Activated CD4-positive, alpha-beta T cell treated with anti-CD3 and anti-CD28 coated beads, Interleukin-2, amount 10 ng/mL, durations not matched to agents 24 days and 14 days (primary cell): Measurements from ENCODE around the gene TEKTIP1. TPM values are rescaled to one million over a fixed set of nuclear protein-coding genes. Genes with fewer than 3 reads are reported as not detected.

Experiments used
- DNase-seq: peaks from one replicate; pipeline ENCODE4 v3.0.0; 2022
- H3K27ac Mint-ChIP-seq: one replicate; pipeline ENCODE4 v1.8.0; 2022; ENCODE audit warnings: mild to moderate bottlenecking, mixed read lengths
- H3K27me3 Mint-ChIP-seq: one replicate; pipeline ENCODE4 v1.8.0; 2022; ENCODE audit warnings: mixed read lengths
- H3K36me3 Mint-ChIP-seq: one replicate; pipeline ENCODE4 v1.8.0; 2022; ENCODE audit warnings: low read depth, mild to moderate bottlenecking, mixed read lengths
- H3K4me1 Mint-ChIP-seq: one replicate; pipeline ENCODE4 v1.8.0; 2021; ENCODE audit warnings: mixed read lengths
- H3K4me3 Mint-ChIP-seq: one replicate; pipeline ENCODE4 v1.8.0; 2022; ENCODE audit warnings: mild to moderate bottlenecking, moderate library complexity, mixed read lengths
- H3K9me3 Mint-ChIP-seq: one replicate; pipeline ENCODE4 v1.8.0; 2021; ENCODE audit warnings: mixed read lengths
- intact Hi-C: fragments of 100-400 bp; cut with micrococcal nuclease; formaldehyde crosslinking; loops from one replicate; pipeline ENCODE4 v1.15.1; 2023
- total RNA-seq: library from RNA; stranded (reverse); gene quantifications from 2 replicates; pipeline ENCODE4 v1.2.3, GENCODE V29; 2022

Gene TEKTIP1
- total RNA-seq, result 1.4 and 2.2 TPM in 2 replicates

DNA sequence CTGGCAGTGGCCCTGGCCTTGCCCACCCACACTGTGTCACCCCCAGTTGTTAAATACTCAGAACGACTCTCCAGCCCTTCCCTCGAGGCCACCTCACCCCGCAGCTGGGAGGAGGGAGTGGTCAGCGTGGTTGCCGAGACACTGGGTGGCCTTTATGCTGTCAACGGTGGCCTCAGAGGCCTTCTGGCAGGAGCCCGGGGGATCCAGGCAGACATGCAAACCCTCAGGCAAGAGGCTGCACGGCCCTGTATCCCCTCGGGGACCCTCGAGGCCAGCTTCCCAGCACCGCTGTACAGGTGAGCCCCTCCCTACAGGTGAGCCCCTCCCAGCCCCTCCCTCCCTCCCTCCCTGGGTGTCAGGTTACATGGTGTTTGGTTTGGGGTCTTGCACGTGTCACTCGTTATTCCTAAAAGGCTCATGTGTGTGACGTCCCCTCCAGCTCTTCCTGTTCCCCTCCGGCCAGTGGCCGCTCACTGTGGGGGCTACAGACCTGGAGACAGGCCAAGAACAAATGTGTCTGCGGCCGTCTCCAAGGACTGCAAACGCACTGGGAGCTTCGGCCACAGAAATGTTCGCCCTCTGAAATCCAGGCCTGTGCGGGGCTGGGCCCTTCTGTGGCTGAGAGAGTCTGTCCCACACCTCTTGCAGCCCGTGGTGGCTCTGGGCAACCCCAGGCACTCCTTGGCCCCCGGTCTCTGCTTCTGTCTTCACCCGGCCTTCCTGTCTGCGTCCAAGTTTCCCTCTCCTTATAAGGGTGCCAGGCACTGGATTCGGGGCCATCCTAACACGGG, at the start of gene TEKTIP1:
Gene TEKTIP1 (plus strand): TSS at position 210 of the 791 bp plus-strand sequence. CDS start 4 bp downstream, at position 214.
- Mint-ChIP-seq H3K4me3 (no peak within 1 kb of the TSS), H3K27ac (no peak within 1 kb of the TSS), H3K36me3 (peaks cover 27% of the 10 kb centered on the region), H3K27me3 (no peaks in the 10 kb centered on the region), H3K4me1 (peaks cover 2% of the 10 kb centered on the region), H3K9me3 (no peaks in the 10 kb centered on the region)
- no peak for DNase-seq
- intact Hi-C loops, result no loop called here

DNA sequence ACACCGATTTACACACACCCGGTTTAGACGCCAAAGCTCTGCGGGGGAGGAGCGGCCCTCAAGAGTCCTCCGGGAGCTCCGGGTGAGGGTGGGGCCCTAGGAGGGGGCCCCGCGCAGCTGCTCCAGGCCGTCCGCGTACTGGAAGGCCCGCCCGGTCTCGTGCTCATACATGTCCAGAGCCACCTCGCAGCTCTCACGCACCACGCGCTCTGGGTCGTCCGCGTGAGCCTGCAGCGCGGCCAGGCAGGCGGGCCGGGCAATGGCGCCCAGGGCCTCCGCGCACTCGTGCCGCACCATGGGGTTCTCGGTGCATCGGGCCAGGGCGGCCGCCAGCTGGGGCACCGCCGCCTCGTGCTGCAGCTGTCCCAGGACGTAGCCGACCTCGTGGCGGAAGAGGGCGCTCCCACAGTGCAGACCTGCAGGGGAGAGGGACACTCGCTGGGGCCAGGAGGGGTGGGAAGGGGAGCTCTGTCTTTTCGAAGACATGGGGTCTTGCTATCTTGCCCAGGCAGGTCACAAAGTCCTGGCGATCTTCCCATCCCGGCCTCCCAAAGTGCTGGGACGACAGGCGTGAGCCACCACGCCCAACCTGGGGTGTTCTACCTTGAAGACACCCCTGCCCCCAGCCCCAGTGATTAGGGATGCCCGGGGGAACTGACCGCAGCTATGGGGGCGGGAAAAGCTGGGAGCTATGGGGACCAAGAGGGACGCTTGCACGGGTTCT, 47.4 kb upstream of the TEKTIP1 start:
- Mint-ChIP-seq H3K27ac (no peak overlapping the region), H3K36me3 (peaks cover 25% of the 10 kb centered on the region), H3K4me1 (peaks cover 8% of the 10 kb centered on the region), H3K4me3 (no peak overlapping the region), H3K9me3 (no peaks in the 10 kb centered on the region), H3K27me3 (no peaks in the 10 kb centered on the region)
- intact Hi-C loops, result no loop called here
- DNase-seq, result no peak

DNA sequence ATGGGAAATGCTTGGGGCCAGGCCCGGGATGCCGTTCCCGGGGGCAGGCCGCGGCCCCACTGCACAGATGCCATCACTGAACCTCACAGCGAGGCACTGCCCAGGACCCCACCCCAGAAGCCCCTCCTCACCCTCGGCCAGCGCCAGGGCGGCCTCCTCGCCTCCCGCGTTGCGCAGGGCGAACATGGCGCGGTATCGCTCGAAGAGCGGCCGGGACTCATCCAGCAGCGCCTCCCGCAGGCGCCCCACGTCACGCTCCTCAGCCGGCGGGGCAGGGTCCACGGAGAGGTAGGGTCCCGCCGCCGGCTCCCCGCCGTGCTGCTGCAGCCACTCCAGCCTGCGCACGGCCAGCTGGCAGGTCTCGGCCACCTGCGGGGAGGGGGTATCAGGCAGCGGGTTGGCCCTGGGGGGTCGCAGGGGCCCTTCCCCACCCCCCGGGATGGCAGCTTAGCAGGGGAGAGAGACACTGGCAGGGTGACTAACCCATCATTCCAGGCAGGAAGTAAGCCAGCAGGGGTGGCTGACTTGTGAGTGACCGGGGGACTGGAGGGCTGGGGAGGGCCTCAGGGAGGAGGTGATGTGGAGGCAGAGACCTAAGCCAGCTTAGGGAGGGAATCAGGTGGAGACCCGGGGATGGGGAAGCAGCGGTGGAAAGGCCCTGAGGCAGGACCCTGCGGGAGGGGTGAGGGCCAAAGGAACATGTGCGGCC, 46.7 kb upstream of the TEKTIP1 start:
- Mint-ChIP-seq H3K4me3 (no peak overlapping the region), H3K36me3 (peaks cover 30% of the 10 kb centered on the region), H3K27ac (no peak overlapping the region), H3K4me1 (peaks cover 8% of the 10 kb centered on the region), H3K9me3 (no peaks in the 10 kb centered on the region), H3K27me3 (no peaks in the 10 kb centered on the region)
- intact Hi-C loops, result no loop called here
- no peak for DNase-seq

DNA sequence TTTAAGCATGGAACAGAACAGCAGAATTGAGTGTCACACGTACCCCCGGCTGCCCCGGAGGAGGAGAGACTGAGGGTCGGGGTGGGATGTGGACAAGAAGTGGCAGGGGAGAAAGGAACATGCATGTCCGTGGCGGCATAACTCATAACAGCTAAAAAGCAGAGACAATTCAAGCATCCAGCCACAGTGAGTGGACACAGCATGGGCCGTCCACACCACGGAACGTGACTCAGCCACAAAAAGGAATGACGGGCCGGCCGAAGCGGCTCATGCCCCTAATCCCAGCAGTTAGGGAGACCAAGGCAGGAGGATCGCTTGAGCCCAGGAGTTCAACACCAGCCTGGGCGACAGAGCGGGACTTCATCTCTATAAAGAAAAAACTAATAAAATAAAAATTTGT, 46.1 kb upstream of the TEKTIP1 start:
- Mint-ChIP-seq H3K36me3 (peaks cover 34% of the 10 kb centered on the region), H3K27me3 (no peaks in the 10 kb centered on the region), H3K9me3 (no peaks in the 10 kb centered on the region), H3K4me1 (peaks cover 10% of the 10 kb centered on the region), H3K27ac (no peak overlapping the region), H3K4me3 (no peak overlapping the region)
- intact Hi-C loops, result no loop called here
- DNase-seq, result no peak

DNA sequence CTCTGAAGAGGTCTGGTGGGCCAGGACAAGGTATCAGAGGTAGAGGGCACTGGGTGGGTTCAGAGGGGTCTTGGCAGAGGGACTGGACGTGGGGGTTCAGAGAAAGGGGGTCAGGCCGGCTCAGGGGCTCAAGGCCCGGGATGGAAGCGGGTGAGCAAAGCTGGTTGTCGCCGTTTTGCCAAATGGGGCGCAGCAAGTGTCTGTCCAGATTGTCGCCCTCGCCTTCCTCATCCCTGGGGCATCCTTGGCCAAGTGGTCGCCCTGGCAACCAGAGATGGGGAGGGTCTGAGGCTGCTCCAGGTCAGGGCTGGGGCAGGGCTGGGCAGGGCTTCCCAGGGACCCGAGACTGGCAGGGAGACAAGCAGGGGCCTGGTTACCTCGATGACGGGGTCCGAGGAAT, 45.3 kb upstream of the TEKTIP1 start:
- Mint-ChIP-seq H3K27ac (no peak overlapping the region), H3K36me3 (peaks cover 36% of the 10 kb centered on the region), H3K4me1 (peaks cover 12% of the 10 kb centered on the region), H3K4me3 (no peak overlapping the region), H3K27me3 (no peaks in the 10 kb centered on the region), H3K9me3 (no peaks in the 10 kb centered on the region)
- no peak for DNase-seq
- intact Hi-C loops, result no loop called here

DNA sequence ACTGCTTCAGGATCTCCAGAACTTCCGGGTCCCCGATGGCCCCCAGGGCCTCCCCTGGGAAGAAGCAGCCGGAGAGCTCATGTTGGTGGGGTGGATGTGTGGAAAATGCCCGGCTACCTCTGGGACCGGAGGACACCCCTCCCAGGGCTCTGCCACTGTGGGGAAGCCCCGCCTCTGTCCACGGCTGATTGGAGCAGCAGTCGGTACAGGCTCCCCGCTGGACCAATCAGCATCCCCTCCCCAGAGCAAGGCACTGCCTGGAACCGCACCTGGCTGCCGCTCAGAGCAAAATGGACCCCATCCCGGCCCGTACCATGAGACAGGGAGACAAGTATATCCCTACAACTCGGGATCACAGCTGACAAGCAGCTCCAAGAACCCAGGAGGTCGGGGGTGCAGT, 44.9 kb upstream of the TEKTIP1 start:
- peak; percentile 84 for DNase-seq
- intact Hi-C loops, result no loop called here
- Mint-ChIP-seq H3K27ac (peak overlapping the region; percentile 51), H3K4me3 (peak overlapping the region; percentile 63), H3K4me1 (peaks cover 16% of the 10 kb centered on the region), H3K9me3 (no peaks in the 10 kb centered on the region), H3K36me3 (peaks cover 37% of the 10 kb centered on the region), H3K27me3 (no peaks in the 10 kb centered on the region)

DNA sequence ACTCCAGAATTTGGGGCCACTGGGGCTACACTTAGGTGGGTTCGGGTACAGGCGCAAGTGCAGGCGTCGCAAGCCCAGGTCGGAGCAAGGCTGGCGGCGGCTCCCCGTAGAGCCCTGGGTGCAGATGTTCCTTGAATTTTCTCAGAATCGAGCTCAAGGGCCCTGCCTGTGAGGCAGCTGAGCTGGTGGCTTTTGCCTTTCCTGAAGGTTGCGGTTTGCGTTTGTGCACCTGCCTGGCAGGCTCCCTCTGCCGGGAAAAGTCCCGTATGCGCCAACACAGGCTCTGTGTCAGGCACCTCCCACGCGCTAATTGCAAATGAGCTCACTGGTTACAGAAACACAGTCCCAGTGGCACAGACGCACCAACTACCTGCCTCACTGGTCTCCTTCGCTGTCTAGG, 44.4 kb upstream of the TEKTIP1 start:
- Mint-ChIP-seq H3K9me3 (no peaks in the 10 kb centered on the region), H3K27ac (peak overlapping the region; percentile 51), H3K36me3 (peaks cover 39% of the 10 kb centered on the region), H3K4me1 (peaks cover 20% of the 10 kb centered on the region), H3K27me3 (no peaks in the 10 kb centered on the region), H3K4me3 (peak overlapping the region; percentile 63)
- intact Hi-C loops, result no loop called here
- DNase-seq, result peak; percentile 87

DNA sequence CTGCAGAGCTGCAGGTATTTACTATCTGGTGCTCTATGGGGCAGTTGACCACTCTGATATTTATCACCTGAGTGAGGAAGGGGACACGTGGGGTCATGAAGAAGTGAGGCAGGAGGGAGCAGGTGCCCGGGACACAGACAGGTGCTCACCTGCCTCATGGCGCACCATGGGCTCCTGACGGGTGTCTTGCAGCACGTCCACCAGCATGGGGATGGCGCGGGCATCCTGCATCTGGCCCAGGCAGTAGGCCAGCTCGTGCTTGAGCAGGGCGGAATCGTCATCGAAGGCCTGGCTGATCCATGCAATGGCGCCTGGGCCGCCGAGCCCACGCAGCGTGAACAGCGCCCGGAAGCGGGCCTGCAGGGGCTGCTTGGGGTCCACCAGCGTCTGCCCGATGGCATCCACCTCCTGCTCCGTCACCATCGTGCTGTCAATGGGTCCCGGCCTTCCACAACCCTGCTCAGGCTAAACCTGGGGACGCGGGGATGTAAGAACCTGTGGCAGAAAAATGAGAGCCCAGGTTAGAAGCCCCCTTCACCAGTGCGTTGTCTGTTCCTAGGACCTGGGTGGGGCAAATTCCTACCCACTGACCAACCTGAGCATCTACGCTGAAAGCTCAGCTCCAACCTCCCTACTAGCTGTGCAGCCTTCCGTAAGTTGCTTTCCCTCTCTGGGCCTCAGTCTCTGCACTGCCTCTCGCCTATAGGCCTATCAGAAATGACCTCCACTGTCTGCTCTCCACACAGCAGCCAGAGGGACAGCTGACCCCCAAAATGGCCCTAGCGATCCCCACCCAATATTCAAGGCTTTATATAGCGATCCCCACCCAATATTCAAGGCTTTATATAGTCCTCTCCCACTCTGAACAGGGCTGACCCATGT, 42.3 kb upstream of the TEKTIP1 start:
- Mint-ChIP-seq H3K36me3 (peaks cover 41% of the 10 kb centered on the region), H3K4me1 (peaks cover 29% of the 10 kb centered on the region), H3K27me3 (peaks cover 4% of the 10 kb centered on the region), H3K4me3 (no peak overlapping the region), H3K27ac (no peak overlapping the region), H3K9me3 (peaks cover 6% of the 10 kb centered on the region)
- intact Hi-C loops, result no loop called here
- DNase-seq, result no peak

DNA sequence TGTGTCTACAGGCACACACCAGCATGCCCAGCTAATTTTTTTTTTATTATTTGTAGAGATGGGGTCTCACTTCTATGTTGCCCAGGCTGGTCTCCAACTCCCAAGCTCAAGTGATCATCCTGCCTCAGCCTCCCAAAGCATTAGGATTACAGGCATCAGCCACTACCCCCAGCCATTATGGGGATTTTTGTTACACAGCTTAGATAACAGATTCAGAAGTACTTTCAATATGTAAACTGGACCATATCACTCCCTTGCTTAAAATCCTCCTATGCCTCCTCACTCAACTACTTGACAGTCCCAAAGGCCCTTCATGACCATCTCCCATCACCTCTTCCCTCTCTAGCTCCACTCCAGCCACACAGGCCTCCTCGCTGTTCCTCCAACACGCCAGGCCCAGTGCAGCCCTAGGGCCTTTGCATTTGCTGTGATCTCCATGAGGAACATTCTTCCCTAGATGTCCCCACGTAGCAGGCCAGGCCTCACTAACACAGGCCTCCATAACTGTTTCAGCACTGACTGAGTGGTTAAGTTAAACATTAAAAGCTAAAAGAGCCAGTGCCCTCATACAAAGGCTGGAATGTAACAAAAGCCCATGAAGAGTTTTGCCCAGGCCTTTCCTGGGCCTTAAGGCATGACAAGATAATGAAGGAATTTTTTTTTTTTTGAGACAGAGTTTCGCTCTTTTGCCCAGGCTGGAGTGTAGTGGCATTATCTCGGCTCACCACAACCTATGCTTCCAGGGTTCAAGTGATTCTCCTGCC, 41.0 kb upstream of the TEKTIP1 start:
- H3K27ac Mint-ChIP-seq, result no peak overlapping the region
- peaks cover 6% of the 10 kb centered on the region for H3K9me3 Mint-ChIP-seq
- peaks cover 39% of the 10 kb centered on the region for H3K36me3 Mint-ChIP-seq
- peaks cover 29% of the 10 kb centered on the region for H3K4me1 Mint-ChIP-seq
- intact Hi-C loops, result no loop called here
- no peak for DNase-seq
- H3K27me3 Mint-ChIP-seq, result peaks cover 4% of the 10 kb centered on the region
- no peak overlapping the region for H3K4me3 Mint-ChIP-seq

DNA sequence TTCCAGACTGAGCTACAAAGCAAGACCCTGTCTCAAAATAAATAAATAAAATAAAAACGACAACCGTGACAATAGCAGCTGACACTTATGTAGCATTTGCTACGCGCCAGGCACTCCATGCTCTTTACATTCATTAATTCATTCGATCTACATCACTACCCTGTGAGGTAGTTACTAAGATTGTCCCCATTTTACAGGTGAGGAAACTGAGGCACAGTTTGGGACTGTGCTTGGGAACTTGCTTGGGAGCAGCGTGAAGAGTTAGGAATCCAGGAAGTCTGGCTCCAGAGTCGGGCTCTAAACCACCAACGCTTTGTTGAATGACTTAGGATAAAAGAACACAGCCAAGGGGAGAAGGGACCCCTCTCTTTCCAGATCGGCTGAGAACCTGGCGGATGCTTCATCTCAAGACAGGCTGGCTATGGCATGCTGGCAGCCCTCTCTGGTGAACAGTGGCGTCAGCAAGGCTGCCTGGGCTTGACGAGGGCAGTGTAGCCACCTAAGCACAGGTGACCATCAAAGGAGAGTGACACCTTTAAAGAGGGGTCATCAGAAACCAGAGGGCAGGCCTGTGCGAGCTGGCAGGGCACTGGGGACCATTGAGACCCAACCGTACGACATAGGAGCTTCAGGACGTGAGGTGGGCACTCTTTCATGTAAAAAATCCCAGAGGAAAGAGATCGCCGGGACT, 39.1 kb upstream of the TEKTIP1 start:
- intact Hi-C loops, result no loop called here
- H3K27ac Mint-ChIP-seq, result peak overlapping the region; percentile 99
- no peak for DNase-seq
- H3K4me1 Mint-ChIP-seq, result peaks cover 27% of the 10 kb centered on the region
- peaks cover 27% of the 10 kb centered on the region for H3K36me3 Mint-ChIP-seq
- peak overlapping the region; percentile 96 for H3K4me3 Mint-ChIP-seq
- peaks cover 6% of the 10 kb centered on the region for H3K9me3 Mint-ChIP-seq
- H3K27me3 Mint-ChIP-seq, result peaks cover 4% of the 10 kb centered on the region

DNA sequence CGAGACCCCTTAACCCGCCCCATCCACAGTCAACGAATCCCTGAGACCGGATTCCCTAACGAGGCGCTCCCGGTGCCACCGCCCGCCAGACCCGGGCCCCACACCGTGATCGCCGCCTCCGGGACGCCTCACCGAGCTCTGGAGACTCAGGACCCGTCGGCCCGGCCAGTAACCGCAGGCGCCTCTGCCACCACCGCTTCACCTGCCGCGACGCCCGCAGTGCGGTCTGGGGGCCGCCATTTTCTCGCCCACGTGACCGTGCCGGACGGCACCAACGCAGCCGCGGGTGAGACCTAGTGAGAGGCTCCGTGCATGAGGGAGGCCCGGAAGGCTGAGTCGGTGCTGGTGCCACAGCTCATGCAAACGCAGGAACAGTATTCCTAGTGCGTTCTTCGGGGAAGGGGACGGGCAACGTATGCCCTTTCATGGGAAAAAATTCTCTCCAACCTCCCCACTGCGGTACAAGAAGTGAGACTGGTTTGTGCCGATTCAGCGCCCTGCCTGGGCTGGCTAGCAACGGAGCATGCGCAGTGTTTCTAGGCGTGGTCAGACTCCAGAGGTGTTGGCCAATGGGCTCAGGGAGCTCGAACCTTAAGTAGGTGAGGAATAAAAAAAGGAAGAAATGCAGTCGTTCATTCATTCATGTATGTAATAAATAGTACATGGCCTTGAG, 38.4 kb upstream of the TEKTIP1 start, which contains the start of gene DOHH:
Gene DOHH (minus strand): TSS at position 246 of the 673 bp plus-strand sequence. CDS start 3,860 bp downstream, outside the sequence.
- peaks cover 4% of the 10 kb centered on the region for H3K27me3 Mint-ChIP-seq
- DNase-seq, result peak; percentile 98
- H3K27ac Mint-ChIP-seq, result peak within 1 kb of the TSS; percentile 99
- H3K4me3 Mint-ChIP-seq, result peak within 1 kb of the TSS; percentile 96
- H3K36me3 Mint-ChIP-seq, result peaks cover 23% of the 10 kb centered on the region
- peaks cover 29% of the 10 kb centered on the region for H3K4me1 Mint-ChIP-seq
- intact Hi-C loops, result no loop called here
- H3K9me3 Mint-ChIP-seq, result peaks cover 6% of the 10 kb centered on the region

DNA sequence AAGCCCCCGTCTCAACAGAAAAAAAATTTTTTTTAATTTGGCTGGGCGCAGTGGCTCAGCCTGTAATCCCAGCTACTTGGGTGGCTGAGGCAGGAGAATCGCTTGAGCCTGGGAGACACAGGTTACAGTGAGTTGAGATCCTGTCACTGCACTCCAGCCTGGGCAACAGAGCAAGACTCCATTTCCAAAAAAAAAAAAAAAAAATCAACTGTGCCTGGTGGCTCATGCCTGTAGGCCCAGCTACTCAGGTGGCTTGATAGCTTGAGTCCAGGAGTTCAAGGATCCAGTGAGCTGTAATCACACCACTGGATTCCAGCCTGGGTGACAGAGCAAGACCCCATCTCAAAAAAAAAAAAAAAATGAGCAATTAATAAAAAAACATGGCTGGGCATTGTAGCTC, 37.2 kb upstream of the TEKTIP1 start:
- intact Hi-C loops, result no loop called here
- Mint-ChIP-seq H3K36me3 (peaks cover 19% of the 10 kb centered on the region), H3K4me3 (no peak overlapping the region), H3K9me3 (peaks cover 6% of the 10 kb centered on the region), H3K27me3 (peaks cover 4% of the 10 kb centered on the region), H3K4me1 (peaks cover 30% of the 10 kb centered on the region), H3K27ac (no peak overlapping the region)
- no peak for DNase-seq
